Inflammatory macrophage (primary cell): ENCODE data around the gene GRB10.

Source experiments
- DNase-seq, 2 donors: peaks; one replicate each; pipeline ENCODE4 v3.0.0-alpha.2; 2020 to 2022
- total RNA-seq, 18 experiments: gene quantifications; one replicate each; lab custom pipeline; 2026; ENCODE audit warnings: mixed read lengths in 6 of 18, inconsistent platforms in 2 of 18; lab: John Stamatoyannopoulos, UW

Gene GRB10
- total RNA-seq = 2.8 to 48.5 (median 13.5) reads per million in 18 experiments

DNA sequence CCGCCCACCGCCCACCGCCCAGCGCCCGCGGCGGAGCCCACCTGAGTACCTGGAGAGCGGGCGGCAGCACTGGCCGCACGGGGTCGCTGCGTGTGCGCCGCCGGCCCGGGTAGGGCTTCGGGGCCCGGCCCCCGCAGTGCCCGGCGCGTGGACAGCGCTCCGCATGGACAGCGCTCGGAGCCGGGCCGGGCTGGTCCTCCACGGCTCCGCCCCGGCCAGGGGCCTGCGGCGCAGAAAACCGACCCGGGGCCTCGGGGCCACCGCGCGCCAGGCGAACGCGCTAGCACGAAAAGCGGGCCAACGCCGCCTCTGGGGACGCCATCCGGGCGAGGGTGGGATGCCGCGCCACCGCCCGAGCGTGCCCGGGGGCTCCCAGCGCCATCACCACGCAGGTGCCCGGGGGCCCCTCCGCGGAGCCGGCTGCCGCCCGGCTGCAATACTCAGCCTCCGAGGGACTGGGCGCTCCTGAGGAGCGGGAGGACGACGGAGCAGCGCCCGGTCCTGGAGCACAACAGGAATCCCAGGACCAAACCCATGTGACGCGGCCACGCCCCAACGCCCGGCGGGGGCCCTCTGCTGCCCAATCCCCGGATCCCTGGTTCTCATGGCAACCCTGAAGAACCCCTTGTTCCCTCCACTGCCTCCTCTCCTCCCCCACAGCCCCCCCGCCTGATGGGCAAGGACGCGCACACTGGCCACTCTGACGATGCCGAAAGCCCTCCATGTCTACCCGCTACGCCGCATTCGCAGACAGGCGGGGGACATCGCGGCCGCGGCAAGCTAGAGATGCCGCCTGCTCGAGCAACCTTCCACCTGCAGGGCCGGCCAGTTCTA lies at the start of gene GRB10:
TSS of gene GRB10 (minus strand) at position 522 of the 834 bp plus-strand sequence. CDS start 50,574 bp downstream, outside the sequence.
- DNase-seq = peak in 1 of 2 donors; percentile 11

- no peak for DNase-seq
Measured at GRCh38 chr7:50828801-50829200, 46.1 kb upstream of the GRB10 start.

- no peak for DNase-seq
Measured at GRCh38 chr7:50828116-50828515, 45.4 kb upstream of the GRB10 start.

DNA sequence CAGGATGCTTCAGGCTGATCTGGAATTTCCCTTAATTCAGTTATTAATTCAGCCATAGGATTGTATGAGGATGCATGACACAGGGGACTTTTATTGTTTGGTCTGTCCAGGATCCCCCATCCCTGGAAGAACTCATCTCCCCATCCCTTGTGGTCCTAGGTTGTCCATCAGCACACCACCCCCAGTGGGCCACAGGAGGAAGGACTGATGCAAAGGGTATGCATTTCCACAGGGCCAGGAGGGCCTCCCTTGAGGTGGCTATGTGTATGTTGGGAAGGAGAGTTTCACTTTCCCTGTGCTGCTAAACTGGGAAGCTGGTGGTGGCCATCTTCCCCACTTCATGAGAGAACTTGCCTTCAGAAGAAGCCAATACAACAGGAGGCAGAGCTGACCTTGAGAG lies 44.6 kb upstream of the GRB10 start:
- no peak for DNase-seq

GRCh38 chr7:50826371-50827172 lies 43.9 kb upstream of the GRB10 start:
- DNase-seq = peak; percentile 12 to 18

- no peak for DNase-seq
Measured at GRCh38 chr7:50825465-50825864, 42.8 kb upstream of the GRB10 start.

GRCh38 chr7:50824882-50825281 lies 42.2 kb upstream of the GRB10 start:
- DNase-seq = no peak

- DNase-seq = no peak
Measured at GRCh38 chr7:50822706-50823105, 40.0 kb upstream of the GRB10 start.

- no peak for DNase-seq
Measured at GRCh38 chr7:50822110-50822509, 39.4 kb upstream of the GRB10 start.

- DNase-seq = no peak
Measured at GRCh38 chr7:50821457-50822008, 38.8 kb upstream of the GRB10 start.

DNA sequence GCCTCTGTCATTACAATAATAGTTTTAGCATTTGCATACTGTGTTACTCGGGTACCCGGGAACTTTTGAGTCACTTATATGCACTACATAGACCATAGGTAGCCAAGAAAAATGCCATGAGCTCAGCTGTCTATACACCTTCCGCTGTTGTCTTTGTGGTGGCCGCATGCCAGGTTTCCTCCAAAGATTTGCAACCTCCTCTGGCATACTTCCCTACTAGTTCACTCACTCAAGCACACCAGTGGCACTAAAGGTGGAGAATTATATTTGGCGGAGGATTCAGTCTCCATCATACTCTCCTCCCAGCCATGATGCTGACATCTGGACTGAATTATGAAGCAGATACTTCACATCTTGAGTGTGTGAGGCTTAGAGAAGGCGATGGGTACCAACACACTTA lies 35.6 kb upstream of the GRB10 start:
- DNase-seq = no peak

GRCh38 chr7:50817561-50817960 lies 34.9 kb upstream of the GRB10 start:
- no peak for DNase-seq

DNA sequence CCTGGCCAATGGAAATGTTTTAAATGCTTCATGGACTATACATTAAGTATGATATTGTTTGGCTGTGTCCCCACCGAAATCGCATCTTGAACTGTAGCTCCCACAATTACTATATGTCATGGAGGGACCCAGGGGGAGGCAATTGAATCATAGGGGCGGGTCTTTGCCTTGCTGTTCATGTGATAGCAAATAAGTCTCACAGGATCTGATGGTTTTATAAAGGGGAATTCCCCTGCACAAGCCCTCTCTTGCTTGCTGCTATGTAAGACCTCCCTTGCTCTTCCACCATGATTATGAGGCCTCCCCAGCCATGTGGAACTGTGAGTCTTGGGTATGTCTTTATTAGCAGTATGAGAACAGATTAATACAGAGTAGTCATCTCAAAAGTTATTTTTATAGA lies 32.4 kb upstream of the GRB10 start:
- DNase-seq = no peak

- no peak for DNase-seq
Measured at GRCh38 chr7:50814166-50814565, 31.5 kb upstream of the GRB10 start.

DNA sequence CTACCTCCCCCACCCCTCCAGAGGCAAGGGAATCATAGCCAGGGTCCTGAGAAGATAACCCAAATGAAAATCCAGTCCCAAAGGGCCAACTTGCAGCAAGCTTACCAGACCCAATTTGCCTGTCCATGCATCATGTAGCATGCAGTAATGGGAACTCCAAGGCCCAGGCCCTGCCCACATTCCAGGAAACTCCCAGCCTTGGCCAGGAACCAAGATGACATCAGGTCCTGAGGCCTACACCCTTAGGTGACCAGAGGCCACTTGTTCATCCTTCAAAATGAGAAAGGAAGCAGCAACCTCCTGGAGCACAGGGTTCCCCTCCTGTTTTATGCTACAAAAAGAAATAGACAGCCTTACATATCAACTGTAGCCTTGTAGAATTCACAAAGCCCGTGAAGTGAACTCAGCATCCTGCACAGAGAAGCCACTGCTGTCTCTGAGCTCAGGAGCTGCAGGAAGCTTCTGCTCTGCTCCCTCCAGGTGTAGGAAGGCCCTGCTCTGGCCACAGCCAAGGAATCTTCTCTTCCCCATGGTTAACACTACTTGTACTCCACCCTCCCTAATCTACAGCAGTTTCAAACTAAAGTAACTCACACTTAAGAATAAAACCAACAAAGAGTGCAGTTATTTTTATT lies 30.3 kb upstream of the GRB10 start:
- peak; percentile 23 to 36 for DNase-seq

DNA sequence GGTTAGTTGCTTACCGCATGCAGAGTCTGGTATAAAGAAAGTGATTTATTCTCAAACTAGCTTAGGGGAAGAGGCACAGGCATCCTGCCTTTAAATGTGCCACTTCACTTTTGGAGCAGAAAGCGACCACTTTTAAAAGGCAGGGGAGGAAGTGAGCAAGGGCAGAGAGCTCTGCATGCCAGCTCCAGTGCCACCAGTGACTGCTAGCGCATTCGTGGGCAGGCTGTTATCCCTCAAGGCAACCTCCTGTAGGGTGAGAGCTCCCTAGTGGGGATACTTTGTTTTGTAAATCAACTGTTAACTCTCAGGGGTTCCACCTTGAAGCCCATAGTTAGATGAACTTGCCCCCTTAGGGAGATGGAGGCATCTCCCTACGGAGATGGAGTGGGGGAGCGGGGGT lies 29.4 kb upstream of the GRB10 start:
- no peak for DNase-seq

DNA sequence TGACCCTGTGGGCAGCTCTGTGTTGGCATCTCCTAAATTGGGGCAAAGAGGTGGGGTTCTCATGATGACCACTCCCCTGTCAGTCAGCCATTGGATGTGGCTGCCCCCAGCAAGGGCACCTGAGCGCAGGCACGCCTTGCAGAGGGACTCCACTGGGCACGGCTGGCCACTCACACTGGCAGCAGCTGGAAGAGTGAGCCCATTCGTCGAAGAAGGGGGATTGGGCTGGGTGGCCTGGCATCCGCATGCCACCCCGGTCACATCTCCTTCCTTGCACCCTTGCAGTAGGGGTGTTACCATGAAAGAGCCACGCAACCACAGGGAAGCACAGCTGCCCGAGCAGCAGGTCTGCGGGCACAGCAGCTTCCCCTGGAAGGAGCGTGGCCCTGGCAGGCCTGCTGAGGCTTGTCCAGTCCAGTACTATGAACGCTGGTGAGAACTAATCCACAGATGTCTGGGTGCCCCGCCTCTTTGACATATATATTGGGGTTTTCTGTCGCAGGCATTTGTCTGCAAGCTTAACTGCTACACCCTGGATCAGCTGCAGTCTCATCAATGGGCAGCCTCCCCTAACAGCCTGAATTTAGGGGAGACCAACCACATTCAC lies 25.7 kb upstream of the GRB10 start:
- no peak for DNase-seq

DNA sequence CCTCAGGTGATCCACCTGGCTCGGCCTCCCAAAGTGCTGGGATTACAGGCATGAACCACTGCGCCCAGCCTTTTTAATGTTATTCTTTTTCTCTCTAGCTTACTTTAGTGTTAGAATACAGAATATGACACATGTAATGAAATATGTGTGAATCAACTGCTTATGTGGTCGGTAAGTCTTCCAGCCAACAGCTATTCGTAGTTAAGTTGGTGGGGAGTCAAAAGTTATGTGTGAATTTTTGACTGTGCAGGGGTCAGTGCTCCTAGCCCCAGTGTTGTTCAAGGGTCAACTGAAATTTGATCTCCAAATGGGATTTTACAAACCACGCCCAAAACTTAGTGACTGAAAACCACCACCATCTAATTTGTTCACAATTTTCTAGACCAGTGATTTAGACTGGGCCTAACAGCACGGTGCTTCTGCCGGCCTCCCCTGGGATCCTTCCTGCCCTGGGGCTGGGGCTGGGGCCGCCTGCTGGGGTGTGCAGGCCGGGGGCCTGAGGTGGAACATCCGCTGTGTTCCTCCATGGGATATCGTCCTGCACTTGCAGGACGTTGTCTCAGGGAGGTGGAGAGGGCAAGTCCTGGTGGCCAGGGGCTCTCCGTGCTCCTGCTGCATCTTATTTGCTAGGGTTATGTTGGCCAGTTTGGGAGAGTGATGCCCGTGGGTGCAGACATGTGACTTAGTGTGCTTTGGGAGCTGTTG lies 24.5 kb upstream of the GRB10 start:
- DNase-seq = no peak

- no peak for DNase-seq
Measured at GRCh38 chr7:50806143-50806542, 23.4 kb upstream of the GRB10 start.

- DNase-seq = no peak
Measured at GRCh38 chr7:50805447-50806125, 22.9 kb upstream of the GRB10 start.
